T-helper 9 cell (primary cell): ENCODE measurements around the gene CYSLTR2.
"Not testable (repeated sequence)": the region's sequence is repeated elsewhere in the genome, so short reads cannot be mapped to it uniquely, and the experiment has no call there.

Experiments used
- DNase-seq: peaks from one replicate; pipeline ENCODE4 v3.0.0-alpha.2; 2020

Gene CYSLTR2

DNA sequence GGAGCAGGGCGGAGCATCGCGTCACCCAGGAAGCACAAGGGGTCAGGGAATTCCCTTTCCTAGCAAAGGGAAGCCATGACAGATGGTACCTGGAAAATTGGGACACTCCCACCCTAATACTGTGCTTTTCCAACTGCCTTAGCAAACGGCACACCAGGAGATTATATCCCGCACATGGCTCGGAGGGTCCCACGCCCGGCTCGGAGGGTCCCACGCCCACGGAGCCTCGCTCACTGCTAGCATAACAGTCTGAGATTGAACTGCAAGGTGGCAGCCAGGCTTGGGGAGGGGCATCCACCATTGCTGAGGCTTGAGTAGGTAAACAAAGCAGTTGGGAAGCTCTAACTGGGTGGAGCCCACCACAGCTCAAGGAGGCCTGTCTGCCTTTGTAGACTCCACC, 42.9 kb downstream of the CYSLTR2 start:
- not testable (repeated sequence) for DNase-seq

- no peak for DNase-seq
Measured at GRCh38 chr13:48707405-48707804, 53.7 kb downstream of the CYSLTR2 start.

- no peak for DNase-seq
Measured at GRCh38 chr13:48708764-48709163, 55.0 kb downstream of the CYSLTR2 start.

GRCh38 chr13:48709213-48709612, 55.5 kb downstream of the CYSLTR2 start:
- no peak for DNase-seq

DNA sequence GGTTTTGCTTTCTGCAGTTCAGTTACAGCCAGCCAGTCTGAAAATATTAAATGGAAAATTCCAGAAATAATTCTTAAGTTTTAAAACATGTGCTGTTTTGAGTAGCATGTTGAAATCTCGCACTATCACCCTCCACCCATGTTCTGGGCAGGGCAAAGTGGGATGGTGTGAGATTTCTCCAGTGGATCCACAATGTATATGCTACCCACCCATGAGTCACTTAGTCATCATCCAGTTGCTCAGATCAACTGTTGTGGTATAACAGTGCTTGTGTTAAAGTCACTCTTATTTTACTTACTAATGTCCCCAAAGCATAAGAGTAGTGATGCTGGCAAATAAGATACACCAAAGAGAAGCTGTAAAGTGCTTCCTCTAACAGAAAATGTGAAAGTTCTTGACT, 56.4 kb downstream of the CYSLTR2 start:
- DNase-seq, result no peak

GRCh38 chr13:48712141-48712540, 58.4 kb downstream of the CYSLTR2 start:
- DNase-seq, result no peak

DNA sequence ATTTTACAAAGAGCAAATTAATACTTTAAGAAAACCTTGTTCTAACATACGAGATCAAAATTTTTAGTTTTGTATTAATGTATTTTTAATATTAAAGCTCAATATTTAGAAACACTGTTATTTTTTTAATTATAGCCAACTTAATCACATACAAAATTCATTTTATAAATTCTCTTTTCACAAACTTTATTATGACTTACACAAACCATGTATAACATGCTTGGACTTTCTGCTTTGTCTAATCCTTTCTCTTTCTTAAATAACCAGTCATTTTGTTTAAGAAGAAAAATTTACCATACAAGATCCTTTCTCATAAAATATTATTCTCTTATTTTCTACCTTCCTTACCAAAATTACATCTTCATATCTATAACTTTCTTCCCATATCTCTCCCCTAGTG, 62.2 kb downstream of the CYSLTR2 start:
- DNase-seq, result no peak

DNA sequence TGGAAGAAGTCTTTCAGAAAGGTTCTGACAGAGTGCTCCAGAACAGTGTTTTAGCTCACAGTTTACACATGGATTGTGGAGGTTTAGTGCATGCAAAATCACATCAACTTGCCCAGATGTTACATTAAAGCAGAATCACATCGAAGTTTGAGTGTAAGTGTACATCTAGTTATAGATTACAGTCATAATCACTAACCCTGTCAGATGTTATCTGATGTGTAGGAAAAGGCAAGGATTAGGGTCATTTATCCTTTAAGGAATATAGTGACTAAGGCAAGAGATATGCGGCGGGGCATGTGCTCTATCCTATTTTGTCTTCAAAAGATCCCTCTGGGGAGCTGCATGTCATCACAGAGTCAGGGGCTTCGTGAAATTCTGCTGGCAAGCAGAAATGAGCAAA, 66.9 kb downstream of the CYSLTR2 start:
- DNase-seq, result no peak

DNA sequence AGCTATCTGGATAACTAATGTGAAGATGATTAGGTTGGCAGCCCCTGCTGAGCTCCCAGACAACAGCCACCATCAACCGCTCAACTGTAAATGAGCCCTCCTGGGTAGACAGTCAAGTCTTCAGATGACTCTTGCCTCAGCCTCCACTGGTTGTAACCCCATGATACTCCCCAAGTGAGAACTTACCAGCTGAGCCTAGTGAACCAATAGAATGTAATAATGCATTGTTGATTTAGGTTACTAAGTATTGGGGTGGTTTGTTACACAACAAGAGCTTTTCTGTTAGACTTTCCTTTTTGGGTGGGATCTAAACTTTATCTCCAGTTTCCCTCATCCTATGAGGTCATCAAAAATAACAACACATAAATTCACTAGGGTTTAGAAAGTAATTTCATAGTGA, 69.4 kb downstream of the CYSLTR2 start:
- no peak for DNase-seq

DNA sequence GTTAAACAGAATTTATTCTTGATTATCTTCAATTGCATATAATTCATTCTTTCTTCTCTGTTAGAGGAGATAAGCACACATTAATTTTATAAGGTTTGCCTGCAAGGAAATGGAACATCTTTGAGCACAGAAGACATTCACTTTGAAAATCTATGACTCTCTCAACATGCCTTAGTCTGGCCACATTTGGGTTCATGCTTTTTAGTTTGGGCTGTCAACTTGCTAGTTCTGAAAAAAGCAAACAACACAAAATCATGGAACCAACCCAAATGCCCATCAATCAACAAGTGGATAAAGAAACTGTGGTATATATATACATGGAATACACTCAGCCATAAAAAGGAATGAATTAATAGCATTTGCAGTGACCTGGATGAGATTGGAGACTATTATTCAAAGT, 71.5 kb downstream of the CYSLTR2 start:
- no peak for DNase-seq

DNA sequence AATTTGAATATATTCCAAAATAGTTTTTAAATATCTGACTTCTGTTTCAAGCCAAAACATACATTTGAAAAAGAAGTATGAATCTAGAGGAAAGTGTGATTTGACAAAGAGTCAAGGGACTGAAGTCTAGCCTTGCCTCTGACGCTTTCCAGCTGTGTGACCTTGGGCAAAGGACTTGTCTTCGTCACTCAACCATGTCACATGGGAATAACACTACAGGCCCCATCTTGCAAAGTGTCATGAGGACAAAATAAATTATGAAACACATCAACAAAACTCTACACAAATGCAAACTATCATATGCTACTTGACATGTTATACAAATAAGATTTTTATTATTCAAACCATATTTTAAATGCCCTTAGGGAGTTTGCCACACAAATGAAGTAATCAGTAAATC, 73.0 kb downstream of the CYSLTR2 start:
- no peak for DNase-seq

- no peak for DNase-seq
Measured at GRCh38 chr13:48727241-48728011, 73.7 kb downstream of the CYSLTR2 start.

- no peak for DNase-seq
Measured at GRCh38 chr13:48728226-48728625, 74.5 kb downstream of the CYSLTR2 start.

- no peak for DNase-seq
Measured at GRCh38 chr13:48728876-48729275, 75.1 kb downstream of the CYSLTR2 start.

GRCh38 chr13:48729856-48730255, 76.1 kb downstream of the CYSLTR2 start:
- no peak for DNase-seq

DNA sequence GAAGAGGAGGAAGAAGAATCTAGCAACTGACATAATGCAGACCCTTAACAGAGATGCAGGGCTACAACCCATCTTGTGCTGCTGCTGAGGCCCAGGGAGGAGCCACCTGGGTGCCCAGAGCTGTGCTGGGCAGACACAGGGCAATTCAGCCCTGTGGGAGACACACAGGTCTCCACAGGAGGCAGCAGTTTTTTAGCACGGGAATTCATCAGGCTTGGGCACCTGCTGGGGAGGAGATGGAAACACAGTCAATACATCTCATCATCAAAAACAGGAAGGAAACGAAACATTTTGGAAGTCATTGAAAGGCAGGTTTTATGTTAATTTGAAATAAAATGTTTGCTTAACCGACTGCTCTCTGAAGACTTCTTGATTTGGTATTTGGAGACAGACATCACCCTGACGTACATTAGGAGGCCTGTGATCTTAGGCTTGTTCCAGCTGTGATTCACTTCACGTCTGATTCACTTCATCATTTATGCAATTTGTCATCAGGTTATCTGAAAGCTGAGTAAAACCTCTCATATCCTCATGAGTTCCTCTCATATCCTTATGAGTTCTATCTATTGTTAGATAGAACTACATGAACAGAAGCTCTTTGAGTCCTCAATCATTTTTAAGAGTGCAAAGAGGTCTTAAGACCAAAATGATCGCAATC, 77.4 kb downstream of the CYSLTR2 start:
- no peak for DNase-seq

DNA sequence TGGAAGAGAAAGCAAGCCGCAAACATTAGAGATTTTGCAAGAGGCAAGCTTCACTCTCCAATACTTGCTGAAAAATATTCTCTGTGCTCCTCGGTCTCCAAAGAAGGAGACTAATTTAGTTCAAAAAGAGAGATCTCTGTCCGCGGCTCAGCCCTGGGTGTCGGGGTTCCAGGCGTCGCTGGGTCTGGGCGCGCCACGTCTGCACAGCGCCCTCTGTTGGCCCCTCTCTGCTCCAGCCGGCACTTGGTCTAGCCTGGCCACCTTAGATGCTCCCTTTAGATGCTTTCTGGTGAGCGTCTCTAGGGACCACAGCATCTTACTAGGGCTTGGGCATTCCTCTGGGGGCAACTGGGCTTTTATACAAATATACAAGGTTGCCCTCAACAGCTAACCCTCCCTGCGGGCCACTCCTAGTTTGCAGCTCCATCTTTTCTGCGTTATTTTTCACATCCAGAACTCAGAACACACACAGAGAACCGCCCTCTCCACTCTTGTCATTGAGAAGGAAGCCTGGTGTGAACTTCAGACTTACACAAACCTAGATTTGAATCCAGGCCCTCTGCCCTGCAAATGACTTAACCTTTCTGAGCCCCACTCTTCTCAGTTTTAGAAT, 78.3 kb downstream of the CYSLTR2 start:
- peak; percentile 46 for DNase-seq

DNA sequence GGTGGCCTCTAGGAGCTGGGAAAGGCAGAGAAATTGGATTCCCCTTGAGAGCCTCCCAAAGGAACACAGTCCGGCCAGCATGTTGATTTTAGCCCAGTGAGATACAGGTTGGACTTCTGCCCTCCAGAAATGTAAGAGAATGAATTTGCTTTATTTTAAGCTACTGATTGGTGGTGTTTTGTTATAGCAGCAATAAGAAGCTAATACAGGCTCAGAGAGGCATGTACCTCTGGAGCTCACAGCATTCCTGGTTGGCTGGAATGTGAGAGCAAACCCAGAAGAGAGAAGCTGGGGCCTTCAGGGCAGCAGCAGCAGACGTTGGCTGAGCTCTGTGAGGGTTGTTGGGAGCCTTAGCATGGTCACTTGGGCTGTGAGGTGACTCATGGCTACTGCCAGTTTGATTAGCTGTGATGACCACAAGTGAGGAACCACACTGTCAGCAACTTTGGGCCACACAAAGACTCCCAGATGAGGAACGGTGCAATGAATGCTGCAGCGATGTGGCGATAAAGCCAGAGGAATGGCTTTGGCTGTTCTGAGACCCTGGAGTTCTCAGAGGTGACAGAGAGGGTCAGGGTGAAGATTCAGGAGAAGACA, 80.1 kb downstream of the CYSLTR2 start:
- DNase-seq, result no peak

DNA sequence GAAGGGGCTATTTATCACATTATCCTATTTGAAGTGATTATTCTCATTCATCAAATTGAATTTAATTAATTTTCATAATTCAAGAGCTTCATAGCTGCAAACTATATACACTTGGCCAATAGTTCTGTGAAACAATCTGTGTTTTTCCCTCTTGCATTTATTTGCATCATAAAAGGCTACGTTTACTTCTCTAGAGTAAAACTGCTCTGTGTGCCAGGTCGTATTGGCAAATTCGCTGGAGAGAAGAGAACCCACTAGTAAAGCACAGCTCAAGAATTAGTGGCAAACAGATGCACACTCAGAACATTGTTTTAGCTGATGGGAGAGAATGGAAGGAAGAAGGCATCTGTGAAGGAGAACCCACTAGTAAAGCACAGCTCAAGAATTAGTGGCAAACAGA, 81.8 kb downstream of the CYSLTR2 start:
- DNase-seq, result no peak

- DNase-seq, result no peak
Measured at GRCh38 chr13:48737689-48738088, 84.0 kb downstream of the CYSLTR2 start.

- no peak for DNase-seq
Measured at GRCh38 chr13:48738311-48738710, 84.6 kb downstream of the CYSLTR2 start.

DNA sequence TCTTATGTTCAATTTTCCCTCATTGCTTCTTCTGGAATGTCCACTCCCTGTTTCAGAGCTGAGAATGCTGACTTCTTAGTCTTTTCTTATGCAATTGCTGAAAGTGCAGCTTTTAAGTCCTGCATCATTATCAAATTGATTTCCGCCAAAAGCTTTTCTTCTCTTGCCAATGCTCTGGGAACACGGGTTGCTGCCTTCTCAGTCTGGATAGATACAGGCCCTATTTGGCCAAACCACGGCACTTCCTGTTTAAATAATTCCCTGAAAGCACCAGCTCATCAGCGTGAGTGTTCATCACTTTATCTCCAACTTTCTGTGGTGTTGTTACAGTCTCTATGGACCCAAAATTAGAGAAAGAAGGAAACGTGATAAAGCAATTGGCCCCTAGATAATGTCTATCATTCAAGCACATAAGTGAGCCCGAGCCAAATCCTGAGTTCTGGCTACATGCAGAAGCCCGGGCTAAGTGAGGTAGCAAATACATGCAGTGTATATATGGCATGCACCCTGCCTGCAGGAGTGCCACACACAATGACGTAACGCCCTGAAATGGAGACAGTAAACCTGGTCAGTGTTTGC, 85.7 kb downstream of the CYSLTR2 start:
- DNase-seq, result no peak

GRCh38 chr13:48741377-48741776, 87.6 kb downstream of the CYSLTR2 start:
- no peak for DNase-seq
